NT2/D1 (cell line): Measurements from ENCODE around the gene FKBP4.

Experiments used
- SUZ12 ChIP-seq: IDR thresholded peaks from 2 replicates; pipeline ENCODE4 v1.6.1; 2011; ENCODE audit not compliant: insufficient read length, insufficient read depth; ENCODE audit errors: extremely low read depth
- ZNF274 ChIP-seq: IDR thresholded peaks from 2 replicates; pipeline ENCODE4 v1.6.1; 2011; ENCODE audit warnings: mild to moderate bottlenecking, low read depth, low read length

DNA sequence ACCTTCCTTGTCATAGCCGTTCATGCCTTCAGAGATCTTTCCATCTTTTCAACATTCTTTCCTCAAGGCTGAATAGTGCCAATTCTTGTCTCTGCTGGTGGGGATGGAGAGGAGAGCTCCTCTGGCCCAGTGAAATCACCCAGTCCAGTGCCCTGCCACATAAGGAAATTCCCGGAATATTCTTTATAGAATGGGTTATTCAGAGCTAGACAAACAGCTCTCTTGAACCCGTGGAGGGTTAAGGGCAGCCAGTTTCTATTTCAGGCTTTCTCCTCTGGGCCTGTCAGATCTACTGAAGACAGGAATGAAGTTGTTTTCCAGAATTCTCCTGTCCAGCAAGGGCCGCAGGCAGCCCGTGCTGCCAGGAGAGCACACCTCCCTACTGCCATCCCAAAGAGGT, 48.2 kb downstream of the FKBP4 start:
- TF ChIP-seq SUZ12, result no peak
- TF ChIP-seq ZNF274, result no peak
